GM10266 (cell line): ENCODE data around the gene SPOCK1.

Experiments used
- DNase-seq: peaks from one replicate; pipeline ENCODE4 v3.0.0; 2012; ENCODE audit errors: extremely low spot score
- CTCF ChIP-seq: IDR thresholded peaks from 2 replicates; pipeline ENCODE4 v1.5.1; 2012; ENCODE audit warnings: mild to moderate bottlenecking, low read depth; ENCODE audit not compliant: control insufficient read depth, insufficient read depth; ENCODE audit errors: missing control alignments

Gene SPOCK1

GRCh38 chr5:137333475-137333874 lies 165.7 kb downstream of the SPOCK1 start:
- TF ChIP-seq CTCF: no peak
- no peak for DNase-seq

- DNase-seq: no peak
These were observed 166.8 kb downstream of the SPOCK1 start for GRCh38 chr5:137332296-137332695.

GRCh38 chr5:137329586-137330296 lies 169.4 kb downstream of the SPOCK1 start:
- TF ChIP-seq CTCF: no peak
- no peak for DNase-seq

More at GRCh38 chr5:137332296-137332695, 166.8 kb downstream of the SPOCK1 start:
- no peak for TF ChIP-seq CTCF

GRCh38 chr5:137328991-137329390 lies 170.1 kb downstream of the SPOCK1 start:
- no peak for DNase-seq
- TF ChIP-seq CTCF: no peak

GRCh38 chr5:137328463-137328862 lies 170.7 kb downstream of the SPOCK1 start:
- no peak for DNase-seq
- no peak for TF ChIP-seq CTCF

- no peak for DNase-seq
These were observed 173.4 kb downstream of the SPOCK1 start for GRCh38 chr5:137325721-137326120.

More at GRCh38 chr5:137325721-137326120, 173.4 kb downstream of the SPOCK1 start:
- no peak for TF ChIP-seq CTCF
